GM18909 (cell line): ENCODE measurements around the gene PIGH.
A peak's percentile ranks its signal among the peaks of the same experiment; 100 is the strongest.
"Not testable (repeated sequence)": the region's sequence is repeated elsewhere in the genome, so short reads cannot be mapped to it uniquely, and the experiment has no call there.

Experiments
- ATAC-seq: cut with Tn5 transposase; IDR thresholded peaks from one replicate; pipeline ENCODE4 v1.9.1; 2021; ENCODE audit warnings: mild to moderate bottlenecking; ENCODE audit not compliant: unreplicated experiment, poor library complexity

PIGH gene

DNA sequence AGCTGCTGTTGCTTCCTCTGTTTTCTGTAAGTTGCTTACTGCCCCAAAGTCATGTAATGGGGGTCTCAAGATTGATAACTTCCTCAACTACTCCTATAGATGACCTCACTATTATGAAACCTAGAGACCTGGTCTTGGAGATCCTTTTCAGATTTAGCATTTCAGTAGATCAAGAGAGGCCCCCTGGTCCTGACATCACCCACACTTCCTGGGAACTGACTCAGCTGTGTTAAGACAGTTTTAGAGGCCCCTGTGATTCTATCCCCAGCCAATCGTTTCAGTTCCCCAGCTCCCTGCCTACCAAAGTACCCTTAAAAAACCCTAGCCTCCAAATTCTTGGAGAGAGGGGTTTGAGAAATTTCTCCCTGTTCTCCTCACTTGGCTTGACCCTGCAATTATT, 10.4 kb upstream of the PIGH start:
- no peak for ATAC-seq

- ATAC-seq = no peak
Measured at GRCh38 chr14:67609642-67610310, 9.7 kb upstream of the PIGH start.

DNA sequence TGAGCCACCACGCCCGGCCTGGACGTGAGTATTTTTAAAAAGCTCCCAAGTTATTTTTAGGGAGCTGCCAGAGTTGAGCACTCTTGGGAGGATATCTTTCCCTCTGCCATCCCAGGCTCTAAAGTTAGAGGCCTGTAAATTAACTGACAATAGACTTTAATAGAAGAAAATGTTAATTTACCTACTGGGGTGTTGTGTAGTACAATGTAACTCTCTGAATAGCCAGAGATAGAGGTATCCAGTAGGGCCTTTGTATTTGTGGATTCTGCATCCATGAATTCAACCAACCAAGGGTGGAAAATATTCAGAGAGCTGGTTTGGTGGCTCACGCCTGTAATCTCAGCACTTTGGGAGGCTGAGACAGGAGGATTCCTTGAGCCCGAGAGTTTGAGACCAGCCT, 7.6 kb upstream of the PIGH start:
- ATAC-seq = no peak

- peak; percentile 67 for ATAC-seq
Measured at GRCh38 chr14:67602995-67603545, 3.0 kb upstream of the PIGH start.

GRCh38 chr14:67602076-67602475, 2.0 kb upstream of the PIGH start:
- no peak for ATAC-seq

DNA sequence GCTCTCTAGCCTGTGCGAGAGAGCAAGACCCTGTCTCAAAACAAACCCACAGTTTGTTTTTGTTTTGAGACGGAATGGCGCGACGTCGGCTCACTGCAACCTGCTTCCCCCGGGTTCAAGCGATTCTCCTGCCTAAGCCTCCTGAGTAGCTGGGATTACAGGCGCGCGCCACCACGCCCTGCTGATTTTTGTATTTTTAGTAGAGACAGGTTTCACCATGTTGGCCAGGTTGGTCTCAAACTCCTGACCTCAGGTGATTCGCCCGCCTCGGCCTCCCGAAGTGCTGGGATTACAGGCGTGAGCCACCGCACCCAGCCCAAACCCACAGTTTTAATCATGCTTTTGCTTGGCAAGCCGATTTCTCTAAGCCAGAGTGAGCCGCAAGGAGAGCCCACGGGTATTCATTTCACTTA, 500 bp upstream of the PIGH start:
- ATAC-seq = not testable (repeated sequence)

DNA sequence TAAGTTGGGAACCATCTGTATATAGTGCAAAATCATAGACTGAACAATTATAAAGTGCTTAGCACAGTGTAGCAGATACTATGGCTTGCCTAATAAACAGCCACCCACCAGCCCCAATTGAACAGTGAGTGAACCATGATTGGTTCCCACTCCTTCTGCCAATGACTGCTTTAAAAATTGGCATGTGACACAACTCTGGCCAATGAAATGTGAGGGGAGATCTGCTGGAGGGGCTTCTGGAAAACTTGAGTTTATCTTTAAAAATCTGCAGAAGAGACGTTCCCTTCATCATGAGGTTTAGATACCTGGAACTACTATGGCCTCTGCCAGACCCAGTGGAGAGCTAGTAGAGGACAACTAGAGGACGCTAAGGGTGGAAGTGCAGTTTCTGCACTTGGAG, 4.7 kb downstream of the PIGH start:
- ATAC-seq = no peak

DNA sequence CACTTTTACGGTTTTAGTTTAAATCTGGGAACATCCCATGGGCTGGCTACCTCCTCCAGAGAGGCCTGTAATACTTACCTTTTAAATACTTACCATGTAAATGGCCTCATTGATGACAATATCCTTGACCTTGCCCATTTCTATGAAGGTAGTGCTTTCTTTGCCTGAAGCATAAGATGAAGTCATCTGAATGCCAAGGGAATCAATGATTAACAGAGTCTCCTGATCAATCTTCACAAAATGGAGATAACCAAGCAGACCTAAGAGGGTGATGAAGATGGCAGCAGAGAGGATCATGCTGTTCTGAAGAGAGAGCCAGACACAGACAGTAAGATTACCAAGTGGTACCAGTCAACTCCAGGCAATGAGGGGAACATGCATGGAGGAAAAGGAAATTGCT, 6.4 kb downstream of the PIGH start:
- ATAC-seq = not testable (repeated sequence)

DNA sequence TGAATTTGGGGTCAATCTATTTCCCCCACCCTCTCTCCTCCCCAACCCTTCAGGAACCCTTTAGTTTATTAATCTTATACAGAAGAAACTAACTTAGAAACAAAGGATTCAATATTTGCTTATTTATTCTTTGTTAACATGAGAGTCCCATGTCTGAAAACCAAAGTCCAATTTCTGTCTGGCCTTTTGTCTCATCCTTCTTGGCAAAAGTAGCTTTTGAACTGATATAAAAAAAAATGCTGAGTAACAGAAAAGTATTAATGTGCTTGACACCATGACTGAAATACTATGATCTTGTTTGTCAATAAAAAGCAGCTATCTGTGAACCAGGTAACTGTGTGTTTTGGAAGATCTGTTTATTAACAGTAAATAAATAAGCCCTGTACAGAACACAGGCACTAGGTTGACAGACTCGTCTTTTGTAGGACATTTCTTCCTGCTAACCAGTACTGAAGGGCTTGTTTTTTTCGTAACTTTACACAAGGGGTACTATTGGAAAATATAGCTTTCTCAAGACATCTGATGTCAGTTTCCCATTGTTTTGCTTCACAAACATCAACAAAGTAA, 10.8 kb downstream of the PIGH start:
- ATAC-seq = no peak

DNA sequence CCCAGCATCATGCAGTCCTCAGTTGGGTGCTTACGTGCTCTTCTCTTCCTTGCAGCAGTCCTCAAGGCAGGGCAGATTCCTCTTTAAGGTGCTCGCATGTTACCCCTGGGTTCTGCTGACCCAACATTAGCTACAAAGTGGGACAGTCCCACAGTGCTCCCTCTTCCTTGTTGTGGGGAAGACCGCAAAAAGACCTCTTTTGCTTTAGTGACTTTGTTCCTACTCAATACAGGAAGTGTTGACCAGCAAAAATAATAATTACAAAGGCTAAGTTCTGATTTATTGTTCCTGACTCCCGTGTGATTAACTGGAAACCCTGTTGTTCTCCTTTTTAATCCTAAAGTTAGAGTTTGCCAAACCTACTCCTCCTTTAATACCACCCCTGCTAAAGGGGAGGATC, 13.7 kb downstream of the PIGH start:
- ATAC-seq = no peak

DNA sequence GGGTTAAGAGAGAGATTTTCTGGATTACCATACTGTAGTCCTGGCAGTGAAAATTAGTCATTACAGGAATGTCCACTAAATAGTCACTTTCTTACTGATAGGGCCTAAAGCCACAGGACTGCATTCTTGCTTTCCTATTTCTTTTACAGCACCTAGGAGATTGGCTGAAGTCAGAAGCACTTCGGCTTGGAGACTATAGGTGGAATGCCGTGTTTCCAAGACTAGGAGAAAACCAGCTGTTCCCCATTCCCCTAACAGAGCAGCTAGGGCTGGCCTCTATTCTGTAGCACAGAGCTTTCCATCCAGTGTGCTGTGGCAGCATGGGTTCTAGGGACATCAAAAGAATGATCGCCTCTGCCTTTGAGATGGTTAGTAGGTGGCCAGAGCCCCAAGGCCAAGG, 15.1 kb downstream of the PIGH start:
- no peak for ATAC-seq

- no peak for ATAC-seq
Measured at GRCh38 chr14:67583711-67584644, 16.1 kb downstream of the PIGH start.

- ATAC-seq = no peak
Measured at GRCh38 chr14:67582061-67582460, 18.0 kb downstream of the PIGH start.

GRCh38 chr14:67581643-67582042, 18.4 kb downstream of the PIGH start:
- ATAC-seq = no peak

DNA sequence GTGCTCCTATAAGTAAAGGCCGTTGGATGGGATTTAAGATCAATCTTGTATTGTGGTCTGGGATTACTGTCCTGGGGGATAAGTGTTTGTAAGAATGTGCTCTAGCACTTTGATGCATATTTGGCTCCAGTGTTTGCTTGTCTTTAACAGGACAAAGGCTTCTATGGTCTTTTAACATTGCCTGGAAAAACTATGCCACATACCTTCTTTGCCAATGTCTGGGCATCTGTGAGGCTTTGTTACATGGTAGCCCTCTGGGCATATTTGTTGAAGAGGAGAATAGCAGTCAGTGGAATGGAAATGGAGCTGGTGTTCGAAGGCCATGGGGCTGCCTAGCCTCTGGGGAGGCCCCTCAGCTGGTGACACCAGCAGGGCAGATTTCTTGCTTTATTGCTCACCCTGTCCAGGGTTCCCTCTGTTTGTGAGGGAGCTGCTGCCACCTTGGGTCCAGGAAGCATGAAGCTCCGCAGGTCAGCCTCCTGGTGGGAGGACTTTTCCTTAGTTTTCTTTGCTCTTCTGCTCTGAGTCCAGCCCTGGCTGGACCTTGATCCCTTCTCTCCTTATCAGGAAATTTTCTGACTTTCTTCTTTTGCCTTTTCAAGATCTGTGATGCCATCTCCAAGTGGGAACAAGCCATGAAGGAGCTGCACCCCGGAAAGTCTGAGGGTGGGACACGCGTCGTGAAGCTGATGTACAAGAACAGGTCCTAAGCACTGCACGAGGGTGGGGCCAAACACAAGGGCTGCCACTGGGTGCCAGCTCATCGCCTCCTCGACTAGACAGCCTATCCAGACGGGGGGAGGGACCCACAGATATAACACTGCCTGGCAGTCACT, 19.5 kb downstream of the PIGH start:
- ATAC-seq = no peak

DNA sequence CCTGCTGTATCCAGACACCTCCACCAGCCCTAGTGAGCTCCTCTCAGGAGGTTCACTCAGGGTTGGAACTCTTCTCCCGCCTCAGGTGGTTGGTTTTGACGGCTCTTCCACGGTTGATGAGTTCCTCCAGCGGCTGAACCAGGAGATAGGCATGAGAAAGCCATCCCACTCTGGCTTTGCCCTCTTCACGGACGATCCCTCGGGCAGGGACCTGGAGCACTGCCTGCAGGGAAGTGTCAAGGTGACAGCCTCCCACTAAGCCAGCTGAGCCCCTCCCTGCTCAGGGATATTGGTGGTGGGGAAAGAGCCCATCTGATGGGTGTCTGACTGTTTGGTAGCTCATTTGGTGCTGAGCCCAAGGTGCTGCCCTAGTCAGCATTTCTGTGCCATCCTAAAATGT, 20.4 kb downstream of the PIGH start:
- ATAC-seq = no peak

DNA sequence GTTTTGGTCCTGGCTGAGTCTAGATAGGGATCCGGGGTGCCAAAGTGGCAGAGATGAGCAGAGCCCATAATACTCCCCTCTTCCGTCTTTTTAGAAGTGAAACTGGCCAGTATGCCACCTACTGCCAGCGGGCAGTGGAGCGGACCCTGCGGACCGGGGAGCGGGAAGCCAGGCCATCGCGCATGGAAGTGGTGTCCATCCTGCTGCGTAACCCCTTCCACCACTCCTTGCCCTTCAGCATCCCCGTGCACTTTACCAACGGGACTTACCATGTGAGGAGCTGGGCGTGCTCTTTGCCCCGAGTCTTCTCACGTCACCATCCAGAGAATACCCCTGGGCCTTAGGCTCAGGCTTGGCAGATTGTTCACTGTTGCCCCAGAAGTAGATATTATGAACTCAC, 21.0 kb downstream of the PIGH start:
- no peak for ATAC-seq

- no peak for ATAC-seq
Measured at GRCh38 chr14:67577909-67578749, 21.9 kb downstream of the PIGH start.

- no peak for ATAC-seq
Measured at GRCh38 chr14:67577181-67577808, 22.8 kb downstream of the PIGH start.
